ENCODE measurements around the gene SMYD3. TPM values are rescaled to one million over a fixed set of nuclear protein-coding genes. Genes with fewer than 3 reads are reported as not detected.

Gene SMYD3
- total and polyA plus RNA-seq, 9 of the 15 experiments (the other 6 are each of a cell fraction or from before 2014, with no cell fraction given) = 128 to 440 (median 197) TPM

DNA sequence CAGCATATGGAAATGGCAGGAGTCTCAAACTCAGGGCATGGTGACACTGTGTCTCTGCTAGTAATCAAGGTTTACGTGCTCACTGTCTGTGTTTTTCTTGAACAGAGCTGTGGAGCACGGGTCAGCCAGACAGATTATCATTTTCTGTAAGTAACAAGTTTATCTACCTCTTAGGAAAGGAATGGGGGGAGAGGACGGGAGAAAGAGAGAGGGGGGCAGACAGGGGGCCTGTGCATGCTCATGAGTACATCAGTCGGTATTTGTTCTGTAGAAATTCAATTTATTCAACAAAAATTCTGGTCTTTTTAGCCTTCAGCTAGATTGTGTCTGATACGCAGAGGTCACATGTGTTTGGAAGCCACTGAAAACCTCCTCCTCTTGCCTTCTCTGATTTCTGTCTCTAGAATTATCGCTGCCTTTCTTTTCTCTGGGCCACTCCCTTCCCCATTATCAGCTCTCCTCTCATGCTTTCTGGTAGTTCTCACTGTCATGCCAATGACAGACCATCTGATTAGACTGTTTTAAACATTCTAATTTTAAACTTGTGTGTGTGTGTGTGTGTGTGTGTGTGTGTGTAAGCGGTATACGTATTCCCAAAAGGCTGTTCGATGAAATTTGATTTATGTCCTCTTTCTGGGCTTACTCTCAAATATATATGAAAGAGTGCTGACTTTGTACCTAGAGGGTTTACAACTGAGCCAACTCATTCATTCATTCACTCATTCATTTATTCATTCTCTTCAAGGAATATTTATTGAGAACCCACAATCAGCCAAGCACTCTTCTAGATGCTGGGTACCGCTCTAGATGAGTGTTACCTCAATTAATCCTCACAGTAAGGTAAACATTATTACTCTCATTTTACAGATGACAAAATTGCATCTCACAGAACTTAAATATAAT is 715.4 kb downstream of the SMYD3 start (continued):
- no peak for TF ChIP-seq RBBP5 (IDR thresholded peaks at IDR 0.05; ENCODE audit: borderline replicate concordance, insufficient read depth, low read length, poor library complexity, severe bottlenecking)
- TF ChIP-seq CBX1 (IDR thresholded peaks at IDR 0.05; ENCODE audit: low read depth) = no peak
- no peak for TF ChIP-seq DIDO1 (tag; IDR thresholded peaks at IDR 0.05; ENCODE audit: low read depth)
- no peak for TF ChIP-seq HDGF (IDR thresholded peaks at IDR 0.05)
- TF ChIP-seq ZNF253 (CRISPR knock-in tag; conservative IDR thresholded peaks at IDR 0.05) = no peak
- no peak for TF ChIP-seq ZNF551 (CRISPR knock-in tag; IDR thresholded peaks at IDR 0.05)
- no peak for TF ChIP-seq RFX7 (CRISPR knock-in tag; IDR thresholded peaks at IDR 0.05)
- no peak for TF ChIP-seq YBX1 (IDR thresholded peaks at IDR 0.05)
- no peak for TF ChIP-seq PHF20 (IDR thresholded peaks at IDR 0.05; ENCODE audit: partially characterized antibody)
- TF ChIP-seq GATA2 (CRISPR knock-in tag; IDR thresholded peaks at IDR 0.05) = 0 out of 2 replicates have a peak, but pooled peaks have one; percentile 58
- TF ChIP-seq, protein P1, sequence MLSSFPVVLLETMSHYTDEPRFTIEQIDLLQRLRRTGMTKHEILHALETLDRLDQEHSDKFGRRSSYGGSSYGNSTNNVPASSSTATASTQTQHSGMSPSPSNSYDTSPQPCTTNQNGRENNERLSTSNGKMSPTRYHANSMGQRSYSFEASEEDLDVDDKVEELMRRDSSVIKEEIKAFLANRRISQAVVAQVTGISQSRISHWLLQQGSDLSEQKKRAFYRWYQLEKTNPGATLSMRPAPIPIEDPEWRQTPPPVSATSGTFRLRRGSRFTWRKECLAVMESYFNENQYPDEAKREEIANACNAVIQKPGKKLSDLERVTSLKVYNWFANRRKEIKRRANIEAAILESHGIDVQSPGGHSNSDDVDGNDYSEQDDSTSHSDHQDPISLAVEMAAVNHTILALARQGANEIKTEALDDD (IDR thresholded peaks at IDR 0.05) = 0 out of 2 replicates have a peak, but pooled peaks have one; percentile 40
- no peak for TF ChIP-seq TCFL5 (CRISPR knock-in tag; conservative IDR thresholded peaks at IDR 0.05)
- TF ChIP-seq EWSR1 (IDR thresholded peaks at IDR 0.05; ENCODE audit: borderline replicate concordance, low read depth, partially characterized antibody) = no peak
- TF ChIP-seq GABPA (tag; conservative IDR thresholded peaks at IDR 0.05; ENCODE audit: low read depth) = 0 out of 2 replicates have a peak, but pooled peaks have one; percentile 21
- TF ChIP-seq CBFA2T3 (IDR thresholded peaks at IDR 0.05) = peak; percentile 89
- no peak for TF ChIP-seq ZNF12 (CRISPR knock-in tag; IDR thresholded peaks at IDR 0.05)
- TF ChIP-seq BCOR (IDR thresholded peaks at IDR 0.05) = no peak
- TF ChIP-seq MYC (IDR thresholded peaks at IDR 0.05; ENCODE audit: low read depth, low read length) = peak; percentile 5; the same call in 1 of the 2 replicates
- no peak for TF ChIP-seq MYC (CRISPR knock-in tag; IDR thresholded peaks at IDR 0.05; ENCODE audit: borderline replicate concordance, low read depth)
- TF ChIP-seq CC2D1A (IDR thresholded peaks at IDR 0.05) = no peak
- TF ChIP-seq CSDE1 (IDR thresholded peaks at IDR 0.05) = no peak
- peak; percentile 91 for TF ChIP-seq DPF2 (IDR thresholded peaks at IDR 0.05)
- no peak for TF ChIP-seq SP2 (IDR thresholded peaks at IDR 0.05; ENCODE audit: extremely low read depth, low read depth, low read length, poor library complexity, severe bottlenecking)
- peak; percentile 100 for TF ChIP-seq MEF2D (tag; conservative IDR thresholded peaks at IDR 0.05; ENCODE audit: low read depth)
- peak; percentile 75; the same call in 1 of the 2 replicates for TF ChIP-seq TAL1 (IDR thresholded peaks at IDR 0.05)
- TF ChIP-seq NFE2 (IDR thresholded peaks at IDR 0.05; ENCODE audit: low read depth) = peak; percentile 41; the same call in 1 of the 2 replicates
- TF ChIP-seq, protein P2, sequence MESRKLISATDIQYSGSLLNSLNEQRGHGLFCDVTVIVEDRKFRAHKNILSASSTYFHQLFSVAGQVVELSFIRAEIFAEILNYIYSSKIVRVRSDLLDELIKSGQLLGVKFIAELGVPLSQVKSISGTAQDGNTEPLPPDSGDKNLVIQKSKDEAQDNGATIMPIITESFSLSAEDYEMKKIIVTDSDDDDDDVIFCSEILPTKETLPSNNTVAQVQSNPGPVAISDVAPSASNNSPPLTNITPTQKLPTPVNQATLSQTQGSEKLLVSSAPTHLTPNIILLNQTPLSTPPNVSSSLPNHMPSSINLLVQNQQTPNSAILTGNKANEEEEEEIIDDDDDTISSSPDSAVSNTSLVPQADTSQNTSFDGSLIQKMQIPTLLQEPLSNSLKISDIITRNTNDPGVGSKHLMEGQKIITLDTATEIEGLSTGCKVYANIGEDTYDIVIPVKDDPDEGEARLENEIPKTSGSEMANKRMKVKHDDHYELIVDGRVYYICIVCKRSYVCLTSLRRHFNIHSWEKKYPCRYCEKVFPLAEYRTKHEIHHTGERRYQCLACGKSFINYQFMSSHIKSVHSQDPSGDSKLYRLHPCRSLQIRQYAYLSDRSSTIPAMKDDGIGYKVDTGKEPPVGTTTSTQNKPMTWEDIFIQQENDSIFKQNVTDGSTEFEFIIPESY (CRISPR knock-in tag; IDR thresholded peaks at IDR 0.05) = no peak
- TF ChIP-seq SMARCA5 (IDR thresholded peaks at IDR 0.05) = no peak
- TF ChIP-seq ZNF24 (IDR thresholded peaks at IDR 0.05) = peak; percentile 97

Measured in K562 (cell line).